GM03348 (cell line): Measurements from ENCODE around the gene FBXO30.

Source experiments
- DNase-seq: peaks from one replicate; pipeline ENCODE4 v3.0.0; 2012; ENCODE audit warnings: low spot score

FBXO30 gene, protein sequence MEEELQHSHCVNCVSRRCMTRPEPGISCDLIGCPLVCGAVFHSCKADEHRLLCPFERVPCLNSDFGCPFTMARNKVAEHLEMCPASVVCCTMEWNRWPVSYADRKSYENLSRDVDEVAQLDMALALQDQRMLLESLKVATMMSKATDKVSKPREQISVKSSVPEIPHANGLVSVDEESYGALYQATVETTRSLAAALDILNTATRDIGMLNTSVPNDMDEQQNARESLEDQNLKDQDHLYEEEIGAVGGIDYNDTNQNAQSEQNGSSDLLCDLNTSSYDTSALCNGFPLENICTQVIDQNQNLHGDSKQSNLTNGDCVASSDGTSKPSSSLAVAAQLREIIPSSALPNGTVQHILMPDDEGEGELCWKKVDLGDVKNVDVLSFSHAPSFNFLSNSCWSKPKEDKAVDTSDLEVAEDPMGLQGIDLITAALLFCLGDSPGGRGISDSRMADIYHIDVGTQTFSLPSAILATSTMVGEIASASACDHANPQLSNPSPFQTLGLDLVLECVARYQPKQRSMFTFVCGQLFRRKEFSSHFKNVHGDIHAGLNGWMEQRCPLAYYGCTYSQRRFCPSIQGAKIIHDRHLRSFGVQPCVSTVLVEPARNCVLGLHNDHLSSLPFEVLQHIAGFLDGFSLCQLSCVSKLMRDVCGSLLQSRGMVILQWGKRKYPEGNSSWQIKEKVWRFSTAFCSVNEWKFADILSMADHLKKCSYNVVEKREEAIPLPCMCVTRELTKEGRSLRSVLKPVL

DNA sequence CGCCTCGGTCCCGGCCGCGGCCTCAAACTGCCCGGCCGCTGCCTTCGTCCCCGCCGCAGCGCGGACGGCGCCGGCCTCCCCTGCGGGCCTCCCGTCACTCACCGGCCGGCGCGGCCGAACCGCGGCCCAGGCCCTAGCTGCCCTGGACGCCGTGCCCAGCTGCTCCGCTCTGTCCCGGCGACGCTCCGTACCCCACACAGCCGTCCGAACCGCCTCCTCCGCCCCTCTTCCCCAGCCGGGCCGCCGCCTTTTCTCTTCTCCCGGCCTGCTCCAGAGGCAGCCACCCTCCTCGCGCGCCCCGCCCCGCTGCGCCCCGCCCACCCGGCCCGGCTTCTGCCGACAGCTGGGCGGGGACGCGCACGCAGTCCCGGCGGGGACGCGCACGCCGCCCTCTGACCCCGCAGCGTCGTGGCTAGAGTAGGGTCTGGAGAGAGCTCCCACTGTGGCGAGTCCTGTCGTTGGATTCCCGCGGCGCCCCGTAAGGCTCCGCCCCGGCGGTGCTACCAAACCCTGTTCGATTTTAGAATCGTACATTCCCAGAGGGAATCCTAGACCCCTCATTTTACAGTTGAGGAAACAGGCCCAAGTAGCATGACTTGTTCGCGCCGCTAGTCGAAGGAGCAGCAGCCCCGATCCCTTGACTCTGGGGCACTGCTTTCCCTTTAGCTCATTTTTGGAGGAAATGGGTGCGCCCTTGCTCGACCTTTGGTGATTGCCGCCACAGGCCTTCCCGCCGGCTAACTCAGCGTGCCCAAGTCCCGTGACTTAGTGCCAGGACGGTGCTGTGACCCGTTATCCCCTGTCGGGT, at the start of gene FBXO30:
FBXO30 (minus strand) TSS at position 295 of the 808 bp plus-strand sequence. CDS start 8,390 bp downstream, outside the sequence.
- DNase-seq = peak; percentile 96

DNA sequence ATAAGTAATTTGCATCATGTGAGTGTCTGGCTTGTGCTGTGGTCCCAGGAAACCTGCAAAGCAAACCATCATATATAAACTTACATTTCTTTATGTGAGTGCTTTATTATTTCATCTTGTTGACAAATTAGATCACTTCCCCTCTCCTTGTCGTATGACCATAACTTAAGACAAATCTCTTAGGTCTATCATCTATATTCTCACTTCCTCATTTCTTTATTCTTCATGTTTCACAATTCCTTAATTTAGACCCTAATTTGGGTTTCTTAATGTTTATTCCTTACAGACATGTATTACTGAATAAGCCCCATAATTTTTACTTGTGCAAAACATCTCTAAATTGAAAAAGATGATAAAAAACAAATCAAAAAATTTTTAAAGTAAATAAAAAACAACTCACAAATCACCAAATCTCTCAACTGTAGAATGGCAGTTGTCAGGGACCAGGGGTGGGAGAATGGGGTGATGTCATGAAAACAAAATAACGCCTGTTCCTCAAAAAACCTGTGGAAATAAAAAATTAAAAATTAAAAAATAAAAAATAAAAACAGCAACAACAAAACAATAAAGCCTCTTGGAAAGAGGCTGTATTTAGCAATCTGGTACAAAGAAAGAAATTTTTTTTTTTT, 49.5 kb upstream of the FBXO30 start:
- DNase-seq = no peak

DNA sequence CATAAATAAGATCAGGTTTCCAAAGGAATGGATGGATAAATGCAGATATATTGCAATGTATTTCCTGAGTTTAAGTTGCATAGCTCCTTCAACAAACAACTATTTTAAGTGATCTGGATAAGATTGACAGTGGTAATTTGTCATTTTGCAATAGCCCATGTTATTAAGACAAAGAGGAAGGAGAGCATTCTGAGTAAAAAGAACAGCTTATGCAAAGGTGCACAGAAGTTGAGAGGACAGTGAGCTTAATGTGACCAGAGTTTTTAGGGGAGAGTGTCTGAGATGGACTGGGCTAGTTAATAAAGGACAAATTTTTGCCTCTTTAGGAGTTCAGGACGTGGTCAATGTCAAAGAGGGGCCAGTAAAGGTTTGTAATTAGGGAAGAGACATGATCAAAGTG, 48.8 kb upstream of the FBXO30 start:
- DNase-seq = no peak

DNA sequence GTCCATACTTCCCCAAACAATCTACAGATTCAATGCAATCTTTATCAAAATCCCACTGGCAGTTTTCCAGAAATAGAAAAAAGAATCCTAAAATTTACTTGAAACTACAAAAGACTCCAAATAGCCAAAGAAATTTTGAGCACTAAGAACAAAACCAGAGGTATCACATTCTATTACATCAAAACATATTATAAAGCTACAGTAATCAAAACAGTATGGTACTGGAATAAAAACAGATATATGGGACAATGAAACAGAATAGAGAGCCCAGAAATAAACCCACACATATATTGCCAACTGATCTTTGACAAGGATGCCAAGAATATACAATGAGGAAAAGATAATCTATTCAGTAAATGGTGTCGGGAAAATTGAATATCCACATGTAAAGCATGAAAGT, 46.0 kb upstream of the FBXO30 start:
- no peak for DNase-seq

DNA sequence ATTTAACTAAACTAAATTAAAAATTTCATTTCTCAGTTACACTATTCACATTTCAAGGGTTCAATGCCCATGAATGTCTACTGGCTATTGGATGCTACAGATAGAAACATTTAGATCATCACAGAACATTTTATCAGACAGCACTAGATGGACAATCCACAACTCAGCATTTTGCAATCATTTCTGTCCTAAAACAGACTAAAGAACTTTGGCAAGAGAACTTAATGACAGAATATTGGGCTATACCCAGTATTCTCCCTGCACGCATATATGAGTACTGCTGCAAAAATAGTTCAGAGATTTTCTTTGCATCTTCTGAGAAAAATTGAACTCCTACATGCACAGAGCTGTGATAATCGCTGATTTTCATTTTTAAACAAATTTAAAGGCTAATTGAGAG, 36.1 kb upstream of the FBXO30 start:
- DNase-seq = no peak

DNA sequence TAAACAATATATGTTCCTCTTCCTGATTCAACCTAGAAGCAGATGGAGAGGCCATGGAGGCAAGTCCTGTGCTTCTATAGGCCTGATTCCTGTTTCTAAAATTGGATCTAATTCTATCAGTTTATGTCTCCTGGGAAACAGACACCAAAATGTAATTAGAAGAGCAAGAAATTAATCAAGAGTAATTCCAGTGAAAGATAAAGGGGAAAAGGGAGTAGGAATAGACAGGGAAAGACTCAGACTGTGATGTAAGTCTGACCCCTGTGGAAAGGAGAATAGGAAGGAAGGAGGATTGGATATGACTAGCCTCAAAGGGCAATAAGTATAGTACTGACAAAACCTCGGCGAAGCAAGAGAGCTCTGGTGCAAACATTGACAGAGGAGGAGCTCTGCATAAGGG, 33.9 kb upstream of the FBXO30 start:
- no peak for DNase-seq

DNA sequence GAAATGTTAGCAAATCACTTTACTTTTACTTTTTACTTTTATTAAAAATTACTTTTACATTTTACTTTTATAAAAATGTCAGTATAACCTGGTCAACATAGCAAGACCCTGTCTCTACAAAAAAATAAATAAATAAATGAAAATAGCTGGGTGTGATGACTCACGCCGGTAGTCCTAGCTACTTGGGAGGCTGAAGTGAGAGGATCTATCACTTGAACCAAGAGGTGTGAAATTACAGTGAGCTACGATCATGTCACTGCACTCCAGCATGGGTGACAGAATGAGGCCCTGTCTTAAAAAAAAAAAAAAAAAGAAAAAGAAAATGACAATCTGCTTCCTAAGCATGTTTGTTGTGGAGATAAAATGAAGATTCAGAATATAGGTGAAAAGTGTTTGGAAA, 31.0 kb upstream of the FBXO30 start:
- DNase-seq = no peak

DNA sequence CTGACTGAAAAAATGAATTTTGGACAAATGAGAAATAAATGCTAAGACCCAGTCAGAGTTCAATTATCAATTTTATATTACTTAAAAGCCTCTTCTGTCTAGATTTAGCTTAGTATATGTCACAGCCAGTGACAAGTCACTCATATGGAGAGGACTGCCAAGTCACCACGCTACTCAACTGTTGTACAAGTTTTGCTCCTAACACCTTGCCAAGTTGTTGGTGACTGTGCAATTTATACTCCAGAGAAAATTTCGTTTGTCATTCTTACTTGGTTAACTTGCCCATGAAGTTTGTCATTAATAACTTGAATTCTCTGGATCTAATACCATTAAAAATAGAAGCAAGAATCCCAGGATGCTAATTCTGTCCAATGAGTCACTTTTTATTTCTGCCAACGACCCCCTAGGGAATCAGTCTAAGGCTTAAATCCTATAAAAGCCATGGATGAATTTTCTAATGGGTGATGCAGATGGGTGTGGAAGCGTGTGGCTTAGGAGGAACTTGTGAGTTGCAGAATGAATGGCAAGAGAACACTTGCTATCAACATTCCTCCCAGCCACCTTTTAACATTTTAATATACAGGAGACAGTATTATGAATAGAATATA, 30.4 kb upstream of the FBXO30 start:
- no peak for DNase-seq

DNA sequence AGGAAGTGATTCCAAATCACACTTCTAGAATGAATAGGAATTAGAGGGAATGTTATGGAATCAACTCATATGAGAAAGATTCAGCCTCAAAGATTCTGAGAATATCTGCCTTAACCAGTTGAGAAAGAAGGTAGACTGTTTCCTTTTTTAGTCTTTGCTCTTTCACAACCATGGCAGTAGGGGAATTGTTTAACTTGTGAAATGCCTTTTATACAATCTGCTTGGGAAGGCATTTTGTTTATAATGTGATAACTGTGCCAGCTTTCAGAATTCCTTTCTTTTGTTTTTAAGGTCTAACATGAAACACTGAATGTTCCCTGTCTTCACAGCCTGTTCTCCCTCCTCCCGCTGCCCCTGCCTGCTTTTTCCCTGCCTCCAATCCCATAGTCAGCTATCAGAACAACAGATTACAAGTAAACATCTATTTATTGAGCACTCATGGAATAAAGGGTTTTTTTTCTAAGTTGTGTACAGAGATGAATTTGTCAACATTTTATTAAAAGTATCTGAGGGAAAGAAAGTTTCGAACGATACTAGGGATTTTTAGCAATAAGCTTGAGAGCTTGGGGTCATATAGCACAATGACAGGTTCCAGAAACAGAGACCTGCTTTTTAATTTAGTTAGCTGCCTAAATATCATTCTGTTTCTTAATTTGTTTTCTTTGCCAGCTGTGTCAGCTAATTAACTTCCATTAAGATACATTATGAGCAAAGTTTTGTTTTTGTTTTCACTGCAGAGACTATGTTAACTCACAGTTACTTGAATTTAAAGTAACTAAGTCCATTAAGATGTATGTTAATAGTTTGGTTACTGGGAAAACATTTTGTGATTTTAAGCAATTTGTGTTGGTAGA, 28.3 kb upstream of the FBXO30 start:
- DNase-seq = no peak

DNA sequence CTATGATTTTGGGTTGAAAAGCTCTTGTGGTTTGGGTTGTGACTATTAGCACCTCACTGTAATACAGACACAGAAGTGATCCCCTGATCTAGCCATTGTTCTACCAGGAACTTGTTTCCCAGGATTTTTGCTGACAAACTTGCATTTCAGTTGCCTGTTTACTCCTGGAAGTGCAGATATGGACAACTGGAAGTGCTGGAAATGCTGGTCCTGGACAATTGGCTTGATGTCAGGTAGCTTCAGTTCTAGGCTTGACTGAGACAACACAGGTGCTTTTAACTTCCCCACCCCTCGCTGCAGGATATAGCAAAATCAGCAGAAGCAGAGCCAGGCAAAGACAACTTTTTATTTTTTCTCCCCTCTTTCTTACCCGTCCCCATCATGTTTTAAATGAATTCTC, 27.1 kb upstream of the FBXO30 start:
- DNase-seq = no peak

DNA sequence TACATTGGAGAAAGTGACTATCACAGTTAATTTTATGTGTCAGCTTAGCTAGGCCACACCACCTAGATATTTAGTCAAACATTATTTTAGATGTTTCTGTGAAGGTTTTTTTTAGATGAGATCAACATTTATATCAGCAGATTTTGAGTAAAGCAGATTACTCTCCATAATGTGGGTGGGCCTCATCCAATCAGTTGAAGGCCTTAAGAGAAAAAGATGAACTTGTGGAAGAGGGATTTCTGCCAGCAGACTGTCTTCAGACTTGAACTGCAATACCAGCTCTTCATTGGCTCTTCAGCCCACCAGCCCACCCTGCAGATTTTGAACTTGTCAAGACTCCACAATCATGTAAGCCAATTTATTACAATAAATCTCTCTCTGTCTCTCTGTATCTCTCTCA, 25.1 kb upstream of the FBXO30 start:
- no peak for DNase-seq

DNA sequence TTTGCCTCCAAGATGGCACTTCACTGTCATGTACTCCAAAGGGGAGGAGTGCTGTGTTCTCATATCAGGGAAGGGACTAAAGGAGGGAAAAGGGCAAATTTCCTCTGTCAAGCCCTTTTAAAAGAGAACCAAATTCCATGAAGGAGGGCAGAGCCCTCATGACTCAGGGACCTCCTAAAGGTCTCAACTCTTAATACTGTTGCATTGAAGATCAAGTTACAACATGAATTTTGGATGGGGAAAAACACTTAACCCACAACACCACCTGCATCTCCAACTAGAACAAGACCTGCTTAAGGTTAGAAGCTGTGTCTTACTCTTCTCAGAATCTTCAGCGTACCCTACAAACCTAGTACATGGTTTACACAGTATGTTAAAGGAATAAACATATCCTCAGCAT, 23.7 kb upstream of the FBXO30 start:
- no peak for DNase-seq

DNA sequence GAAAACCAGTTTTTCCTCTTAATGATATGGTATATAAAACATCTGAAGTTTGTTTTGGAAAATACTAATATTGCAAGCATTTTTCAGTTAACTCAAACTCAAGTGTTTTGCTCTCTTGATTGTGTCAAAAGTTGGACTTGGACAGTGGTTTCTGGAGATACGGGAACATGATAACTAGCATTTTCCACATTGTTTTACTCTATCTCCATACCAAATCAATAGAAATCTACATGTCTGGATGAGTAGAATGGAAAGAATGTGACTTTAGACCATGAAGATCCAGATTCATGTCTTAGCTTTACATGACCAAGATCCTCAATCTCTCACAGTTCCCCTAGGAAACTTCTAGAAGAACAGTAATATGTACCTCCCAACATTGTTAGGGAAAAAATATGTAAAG, 22.2 kb upstream of the FBXO30 start:
- DNase-seq = no peak

DNA sequence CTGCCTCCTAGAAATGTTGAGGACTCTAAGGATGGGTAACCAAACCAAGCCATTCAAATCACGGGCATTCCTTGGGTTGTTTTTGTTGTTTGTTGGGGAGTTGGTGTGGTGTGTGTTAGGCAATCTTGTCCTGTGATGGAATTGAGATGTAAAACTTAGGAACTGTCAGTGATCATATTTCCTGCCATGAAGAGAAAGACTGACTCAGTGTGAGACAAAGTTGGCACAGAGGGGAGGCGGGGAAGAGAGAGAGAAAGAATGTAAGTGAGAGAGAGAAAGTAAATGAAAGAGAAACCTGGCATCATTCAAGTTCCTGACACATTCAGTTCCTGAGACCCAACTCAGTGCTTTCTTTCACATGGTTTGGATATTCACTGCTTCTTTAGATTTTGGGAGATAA, 21.6 kb upstream of the FBXO30 start:
- peak; percentile 20 for DNase-seq

DNA sequence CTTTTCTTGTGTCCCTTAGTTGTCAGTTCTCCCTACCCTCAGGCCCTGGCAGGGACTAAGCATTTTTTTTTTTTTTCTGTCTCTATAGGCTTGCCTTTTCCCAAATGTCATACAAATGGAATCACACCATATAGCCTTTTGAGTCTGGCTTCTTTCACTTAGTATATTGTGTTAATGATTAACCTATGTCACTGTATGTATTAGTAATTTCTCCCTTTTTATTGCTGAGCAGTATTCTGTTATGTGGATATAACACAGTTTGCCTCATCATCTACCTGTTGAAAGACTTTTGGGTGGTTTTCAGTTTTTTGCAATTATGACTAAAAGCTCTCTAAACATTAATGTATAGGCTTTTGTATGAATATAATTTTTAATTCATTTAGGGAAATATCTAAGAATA, 16.0 kb upstream of the FBXO30 start:
- no peak for DNase-seq

DNA sequence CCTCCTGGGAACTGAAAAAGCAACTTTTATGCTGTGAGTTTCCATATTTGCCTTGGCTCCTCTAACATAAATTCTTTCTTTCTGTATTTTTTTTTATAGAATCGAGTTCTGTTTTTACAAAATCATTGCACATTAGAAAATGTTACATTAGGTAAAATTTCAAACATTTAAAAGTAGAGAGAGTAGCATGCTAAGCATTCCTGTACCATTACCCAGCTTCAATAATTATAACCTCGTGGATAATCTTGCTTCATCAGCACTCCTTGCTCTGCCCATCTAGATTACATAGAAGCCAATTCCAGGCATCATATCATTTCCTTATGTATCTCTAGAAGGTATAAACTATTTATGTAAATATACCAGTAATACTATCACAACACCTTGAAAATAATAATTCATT, 15.4 kb upstream of the FBXO30 start:
- peak; percentile 33 for DNase-seq

DNA sequence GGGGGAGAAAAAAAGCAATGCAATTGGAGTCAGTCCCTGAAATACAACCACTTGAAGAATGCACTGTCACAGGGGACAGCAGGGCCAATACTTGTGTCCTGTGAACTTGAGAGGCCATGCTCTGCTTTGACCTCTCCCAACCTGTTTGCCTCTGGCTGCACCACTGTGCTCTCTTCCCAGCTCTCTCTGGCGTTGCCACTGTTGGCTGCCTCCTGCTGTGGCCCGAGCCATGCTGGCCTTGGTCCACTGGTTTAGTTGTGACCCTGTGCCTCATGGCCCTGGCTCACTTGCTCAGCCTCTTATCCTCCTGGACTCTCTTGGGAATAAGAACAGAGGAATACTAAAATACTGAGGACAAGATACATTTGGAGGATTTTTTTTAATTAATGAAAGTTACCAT, 14.5 kb upstream of the FBXO30 start:
- DNase-seq = no peak

DNA sequence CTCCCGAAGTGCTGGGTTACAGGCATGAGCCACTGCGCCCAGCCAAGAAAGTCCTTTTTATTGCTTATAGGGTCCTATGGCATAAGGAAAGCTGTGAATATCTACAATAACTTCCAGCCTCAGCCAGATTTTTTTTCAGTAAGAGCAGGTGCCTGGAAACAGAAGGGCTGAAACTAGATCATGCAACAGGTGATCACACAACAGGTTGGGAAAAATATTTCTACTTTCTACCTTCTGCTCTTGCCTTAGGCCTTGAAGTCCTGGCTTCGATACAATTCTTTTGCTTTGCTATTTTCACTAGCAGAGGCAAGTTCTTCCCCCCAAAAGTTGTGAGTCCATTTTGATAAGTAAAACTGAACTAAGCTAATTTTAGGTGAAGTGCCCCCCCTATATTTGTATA, 9.7 kb upstream of the FBXO30 start:
- DNase-seq = no peak

DNA sequence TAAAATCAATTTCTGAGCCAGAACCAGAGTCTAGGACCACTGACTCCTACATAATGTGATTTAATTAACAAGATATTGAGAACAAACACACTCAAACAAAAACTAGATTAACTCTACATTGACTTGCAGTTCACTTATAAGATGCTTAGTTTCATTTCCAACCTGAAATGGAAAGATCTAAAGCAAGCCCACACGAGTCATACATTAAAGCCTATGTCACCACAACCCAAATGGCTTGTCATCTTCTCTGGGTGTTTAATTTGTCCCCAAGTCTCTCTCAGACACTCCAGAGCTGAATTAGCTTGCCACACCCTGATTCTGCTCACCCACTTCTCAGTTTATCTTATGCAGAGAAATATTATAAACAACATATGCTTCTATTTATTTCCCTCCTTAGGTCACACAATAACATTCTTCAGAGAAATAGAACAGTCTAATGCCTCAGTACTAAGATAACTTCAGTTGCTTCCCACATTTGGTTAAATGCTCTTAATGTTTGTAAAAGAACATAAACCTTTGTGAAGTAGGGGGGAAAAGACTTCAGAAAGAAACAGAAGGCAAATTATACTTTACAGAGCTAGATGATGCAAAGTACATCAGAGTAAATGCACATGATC, 8.8 kb upstream of the FBXO30 start:
- DNase-seq = no peak

DNA sequence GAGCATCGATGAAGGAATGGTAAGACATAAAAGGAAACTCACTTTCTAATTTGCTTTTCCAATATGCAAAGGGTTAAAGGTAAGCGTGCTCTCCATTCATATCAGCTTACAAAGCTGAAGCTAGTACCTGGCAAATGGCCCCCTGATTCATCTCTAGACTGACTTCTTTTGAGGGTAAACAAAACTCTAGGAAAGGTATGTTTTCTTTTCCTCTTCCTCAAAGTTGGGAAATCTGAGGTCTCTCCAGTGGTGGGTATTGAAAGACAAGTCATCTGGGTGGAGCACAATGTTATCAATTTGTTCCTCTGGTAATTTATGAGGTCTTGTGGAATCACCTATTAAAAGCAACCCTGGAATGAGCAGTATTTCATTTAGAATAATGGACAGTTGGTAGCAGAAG, 7.9 kb upstream of the FBXO30 start:
- DNase-seq = no peak
